Measurements from ENCODE around the gene ENPP1.

- peak in 1 of 4 experiments; percentile 24 for TF ChIP-seq CTCF (IDR thresholded peaks at IDR 0.05)
- no peak for TF ChIP-seq POLR2AphosphoS5 (IDR thresholded peaks at IDR 0.05)
- TF ChIP-seq POLR2A (IDR thresholded peaks at IDR 0.05): no peak
Measured at GRCh38 chr6:131807644-131808459, at the start of gene ENPP1.
